PC-9 (cell line): ENCODE results near the gene BANP. TPM values are rescaled to one million over a fixed set of nuclear protein-coding genes. Genes with fewer than 3 reads are reported as not detected.
"Not testable (repeated sequence)": the region's sequence is repeated elsewhere in the genome, so short reads cannot be mapped to it uniquely, and the experiment has no call there.

Experiments
- BruUV-seq: library from RNA; stranded (reverse); fragments of 400-500 nt; replicated peaks from 2 replicates; lab custom pipeline; 2021; lab: Mats Ljungman, UMichigan
- CTCF ChIA-PET: fragments of 300-600 bp; sonication (Branson Sonifier 250); formaldehyde crosslinking; loops from one replicate; lab custom pipeline; 2022; ENCODE audit warnings: antibody characterized with exemption; lab: Charles Lee
- POLR2A ChIA-PET: fragments of 300-600 bp; sonication (Branson Sonifier 250); formaldehyde crosslinking; loops from one replicate; lab custom pipeline; 2022; ENCODE audit warnings: antibody characterized with exemption; ENCODE audit not compliant: unreplicated experiment; lab: Charles Lee
- DNase-seq, 2 experiments: peaks; one replicate each; pipeline versions ENCODE4 v3.0.0 to v3.0.0-alpha.2; 2015 to 2022; ENCODE audit warnings: mixed read lengths in 1 of 2
- H2AFZ ChIP-seq: fragments of 200-600 bp; sonication (generic); 2 replicates; pipeline ENCODE4 v1.8.1; 2017; ENCODE audit warnings: antibody characterized with exemption
- H3F3A ChIP-seq: fragments of 200-600 bp; sonication (generic); 2 replicates; pipeline ENCODE4 v1.8.1; 2017; ENCODE audit warnings: antibody characterized with exemption, mild to moderate bottlenecking, low read depth; ENCODE audit not compliant: insufficient read depth
- H3K27ac ChIP-seq: fragments of 200-600 bp; sonication (generic); 2 replicates; pipeline ENCODE4 v1.6.1; 2016; ENCODE audit warnings: mixed run types
- H3K27me3 ChIP-seq: fragments of 200-600 bp; sonication (generic); 2 replicates; pipeline ENCODE4 v1.6.1; 2016; ENCODE audit warnings: low read depth, mixed run types; ENCODE audit not compliant: insufficient read depth
- H3K36me3 ChIP-seq: fragments of 200-600 bp; sonication (generic); 2 replicates; pipeline ENCODE4 v1.6.1; 2016; ENCODE audit warnings: low read depth, mixed run types
- H3K4me1 ChIP-seq: fragments of 200-600 bp; sonication (generic); replicated peaks from 2 replicates; pipeline ENCODE4 v1.6.1; 2016; ENCODE audit warnings: mixed run types; ENCODE audit not compliant: insufficient read depth
- H3K4me2 ChIP-seq: fragments of 200-600 bp; sonication (generic); 2 replicates; pipeline ENCODE4 v1.6.1; 2017; ENCODE audit warnings: mixed run types
- H3K4me3 ChIP-seq: fragments of 200-600 bp; sonication (generic); 2 replicates; pipeline ENCODE4 v1.6.1; 2016; ENCODE audit warnings: mixed run types
- H3K79me2 ChIP-seq: fragments of 200-600 bp; sonication (generic); 2 replicates; pipeline ENCODE4 v1.6.1; 2017; ENCODE audit warnings: low read depth, mixed run types
- H3K9me2 ChIP-seq: fragments of 200-600 bp; sonication (generic); 2 replicates; pipeline ENCODE4 v1.8.1; 2017; ENCODE audit warnings: mild to moderate bottlenecking; ENCODE audit not compliant: insufficient read depth
- H3K9me3 ChIP-seq: fragments of 200-600 bp; sonication (generic); 2 replicates; pipeline ENCODE4 v1.8.1; 2016; ENCODE audit warnings: low read depth; ENCODE audit not compliant: insufficient read depth
- H4K20me1 ChIP-seq: fragments of 200-600 bp; sonication (generic); 2 replicates; pipeline ENCODE4 v1.8.1; 2017; ENCODE audit not compliant: insufficient read depth
- CTCF ChIP-seq: fragments of 200-600 bp; sonication (generic); conservative IDR thresholded peaks from 2 replicates; pipeline ENCODE4 v1.6.1; 2017; ENCODE audit warnings: mixed run types, antibody characterized with exemption, mild to moderate bottlenecking, moderate library complexity
- EZH2 ChIP-seq: fragments of 200-600 bp; sonication (generic); IDR thresholded peaks from 2 replicates; pipeline ENCODE4 v1.8.0; 2017; ENCODE audit warnings: antibody characterized with exemption, low read depth
- intact Hi-C: fragments of 100-400 bp; cut with micrococcal nuclease; formaldehyde crosslinking; loops from one replicate; pipeline ENCODE4 v1.10.0; 2022; ENCODE audit not compliant: unreplicated experiment
- total RNA-seq: library from RNA; stranded (reverse); gene quantifications from 2 replicates; pipeline ENCODE4 v1.2.3, GENCODE V29; 2021

BANP gene
- total RNA-seq, 1 experiment from 2014 or later, result 73.2 TPM

GRCh38 chr16:88019821-88020515 is 68.7 kb downstream of the BANP start:
- ChIA-PET CTCF (no interaction called here), POLR2A (no interaction called here)
- no peak overlapping the region for H3K4me2 ChIP-seq
- H2AFZ ChIP-seq, result no peak overlapping the region
- no peaks in the 10 kb centered on the region for H3K9me3 ChIP-seq
- no peaks in the 10 kb centered on the region for H3K27me3 ChIP-seq
- TF ChIP-seq EZH2 (no peak), CTCF (no peak)
- no peaks in the 10 kb centered on the region for H4K20me1 ChIP-seq
- H3K4me1 ChIP-seq, result no peaks in the 10 kb centered on the region
- no peak overlapping the region for H3K27ac ChIP-seq
- no peak overlapping the region for H3K4me3 ChIP-seq
- H3K36me3 ChIP-seq, result no peaks in the 10 kb centered on the region
- no peaks in the 10 kb centered on the region for H3F3A ChIP-seq
- DNase-seq, result no peak
- no peaks in the 10 kb centered on the region for H3K9me2 ChIP-seq
- intact Hi-C loops, result no loop called here
- H3K79me2 ChIP-seq, result no peaks in the 10 kb centered on the region
- BruUV-seq, result no TSS peak

DNA sequence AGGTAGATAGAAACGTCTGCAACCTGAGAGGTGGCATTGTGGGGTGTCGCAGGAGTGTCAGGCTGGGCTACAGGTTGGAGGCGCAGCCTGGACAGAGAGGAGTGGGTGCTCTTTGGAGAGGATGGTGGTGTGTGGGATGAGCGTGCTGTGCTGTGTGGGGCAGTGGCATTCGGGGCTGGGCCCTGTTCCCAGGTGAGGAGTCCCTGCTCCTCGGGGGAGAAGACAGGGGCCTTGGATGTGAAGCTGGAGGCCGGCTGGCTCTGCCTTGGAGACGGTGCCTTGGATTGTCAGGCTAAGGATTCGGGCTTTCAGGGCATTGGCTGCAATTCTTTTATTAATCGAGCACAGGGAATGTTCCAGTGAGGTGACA is 69.3 kb downstream of the BANP start:
- CTCF ChIA-PET, result no interaction called here
- Histone ChIP-seq H3K27ac (no peak overlapping the region), H3F3A (no peaks in the 10 kb centered on the region), H3K36me3 (no peaks in the 10 kb centered on the region), H3K9me3 (no peaks in the 10 kb centered on the region), H3K4me1 (no peaks in the 10 kb centered on the region), H2AFZ (no peak overlapping the region), H3K27me3 (no peaks in the 10 kb centered on the region), H3K79me2 (no peaks in the 10 kb centered on the region), H4K20me1 (no peaks in the 10 kb centered on the region), H3K9me2 (no peaks in the 10 kb centered on the region), H3K4me3 (no peak overlapping the region), H3K4me2 (no peak overlapping the region)
- intact Hi-C loops, result no loop called here
- BruUV-seq, result no TSS peak
- POLR2A ChIA-PET, result no interaction called here
- TF ChIP-seq EZH2 (no peak), CTCF (no peak)
- no peak for DNase-seq

DNA sequence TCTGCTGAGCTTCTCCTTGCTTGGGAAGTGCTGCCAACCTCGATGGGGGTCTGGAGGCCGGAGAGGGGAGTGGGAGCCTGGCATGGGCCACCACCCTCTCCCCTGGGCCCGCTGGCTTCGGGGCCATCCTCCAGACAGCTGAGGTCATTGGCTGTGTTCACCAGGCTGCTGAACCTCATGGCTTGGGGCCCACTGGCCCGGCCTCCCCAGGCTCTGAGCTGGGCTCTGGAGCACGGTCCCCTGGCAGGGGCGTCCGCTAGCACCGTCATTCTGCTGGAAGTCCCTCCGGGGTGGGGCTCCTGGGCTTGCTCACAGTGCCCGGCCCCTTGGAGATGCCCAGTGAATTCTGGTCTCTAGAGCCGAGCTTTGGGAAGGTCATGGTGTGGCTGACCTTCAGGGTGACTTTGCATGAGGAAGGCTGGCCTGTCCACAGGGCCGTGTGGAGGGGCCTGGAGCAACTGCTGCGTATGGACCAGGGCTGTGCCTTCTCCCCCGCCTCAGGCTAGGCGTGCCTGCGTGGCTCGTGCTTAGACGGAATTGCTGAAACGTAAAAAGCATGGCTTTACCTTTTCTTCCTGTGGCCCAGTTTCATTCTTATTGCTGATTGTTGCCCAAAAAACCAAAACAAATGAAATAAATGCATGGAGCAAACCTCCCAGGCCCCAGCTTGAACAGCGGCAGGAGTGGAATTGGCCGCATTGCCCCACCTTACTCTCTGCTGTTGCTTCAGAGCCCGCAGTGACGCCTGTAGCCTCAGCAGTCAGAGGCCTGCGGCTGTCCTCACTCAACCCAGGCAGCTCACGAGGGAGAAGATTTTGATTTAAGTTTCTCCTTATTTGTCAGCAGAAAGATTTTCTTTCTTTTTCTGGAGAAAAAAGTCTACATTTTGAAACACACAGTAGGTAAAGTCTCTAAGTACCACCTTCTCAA is 70.1 kb downstream of the BANP start:
- H3K4me3 ChIP-seq, H3K4me2 ChIP-seq, H3K36me3 ChIP-seq, H4K20me1 ChIP-seq, H3K79me2 ChIP-seq, intact Hi-C loops, H2AFZ ChIP-seq, POLR2A ChIA-PET, H3K27ac ChIP-seq, H3K9me2 ChIP-seq, CTCF ChIA-PET, H3K27me3 ChIP-seq, H3K4me1 ChIP-seq, DNase-seq, H3K9me3 ChIP-seq, BruUV-seq, H3F3A ChIP-seq: not testable (repeated sequence)
